Islet precursor cell (in vitro differentiated cells): Measurements from ENCODE around the gene SRRM1.

Source experiments
- DNase-seq: peaks from one replicate; pipeline ENCODE4 v3.0.0-alpha.2; 2018

SRRM1 gene

GRCh38 chr1:24642481-24643362 is at the start of gene SRRM1:
Gene SRRM1 (plus strand): TSS chr1:24643302. CDS start chr1:24643327, 25 bp downstream.
- DNase-seq = peak; percentile 100

DNA sequence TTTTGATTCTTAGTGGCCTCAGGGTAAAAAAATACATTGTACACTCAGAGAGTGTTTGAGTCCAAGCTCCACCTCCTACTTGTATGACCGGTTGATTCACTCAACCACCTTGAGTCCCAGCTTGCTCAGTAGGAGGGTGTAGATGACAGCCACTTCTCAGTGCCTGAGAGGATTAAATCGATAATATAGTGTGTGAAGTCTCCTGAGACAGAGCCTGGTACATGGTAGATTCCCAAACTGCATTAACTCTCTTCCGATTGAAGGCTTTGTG is 48.8 kb upstream of the SRRM1 start:
- peak; percentile 19 for DNase-seq

GRCh38 chr1:24596401-24596880 is 46.7 kb upstream of the SRRM1 start:
- peak; percentile 45 for DNase-seq

DNA sequence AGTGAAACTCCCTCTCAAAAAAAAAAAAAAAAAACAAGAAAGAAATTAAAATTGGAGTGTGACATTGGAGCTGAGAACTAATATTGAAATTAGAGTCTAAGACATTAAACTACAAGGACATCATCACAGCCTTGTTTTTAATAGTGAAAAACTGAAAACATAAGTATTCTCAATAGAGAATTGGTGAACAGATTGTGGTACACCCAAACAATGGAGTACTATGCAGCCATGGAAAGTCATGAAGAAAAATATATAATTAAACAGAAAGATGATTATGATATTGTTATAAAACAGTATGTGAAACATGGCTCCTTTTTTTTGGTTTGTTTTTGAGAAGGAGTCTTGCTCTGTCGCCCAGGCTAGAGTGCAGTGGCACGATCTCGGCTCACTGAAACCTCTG is 43.8 kb upstream of the SRRM1 start:
- DNase-seq = no peak

DNA sequence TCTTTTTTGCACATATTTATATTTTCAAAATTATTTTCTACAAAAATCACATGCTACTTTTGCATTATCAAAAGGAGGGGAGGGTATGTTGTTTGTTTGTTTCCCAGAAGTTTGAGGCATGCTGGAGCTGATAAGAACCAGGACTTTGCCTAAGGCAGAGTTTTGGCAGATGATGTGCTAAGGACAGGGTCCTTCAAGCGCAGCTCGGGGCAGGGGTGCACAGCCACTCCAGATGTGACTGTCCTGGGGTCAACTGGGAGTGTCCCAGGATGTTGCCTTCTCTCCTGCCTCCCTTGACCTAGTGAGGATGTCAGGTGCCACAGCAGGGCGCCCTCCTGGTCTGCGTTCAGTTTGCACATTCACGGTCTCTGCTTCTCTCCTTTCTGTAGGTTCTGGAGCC is 42.6 kb upstream of the SRRM1 start:
- peak; percentile 62 for DNase-seq

- peak; percentile 62 for DNase-seq
These were observed 37.4 kb upstream of the SRRM1 start for GRCh38 chr1:24605534-24606295.

DNA sequence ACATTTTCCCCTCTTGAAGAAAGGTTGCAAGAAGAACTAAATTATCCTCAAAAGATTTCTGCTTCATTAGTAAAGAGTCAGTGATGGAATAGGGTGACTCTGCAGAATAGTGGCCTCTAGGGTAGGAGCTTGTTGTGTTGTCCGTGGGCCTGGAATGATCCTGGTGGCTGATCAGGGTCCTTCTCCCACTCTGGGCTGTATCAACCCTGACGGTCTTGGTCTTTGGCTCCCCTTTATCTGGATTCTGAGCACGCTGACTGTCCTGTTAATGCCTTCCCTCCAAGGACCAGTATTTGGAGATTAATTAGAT is 36.9 kb upstream of the SRRM1 start:
- no peak for DNase-seq

DNA sequence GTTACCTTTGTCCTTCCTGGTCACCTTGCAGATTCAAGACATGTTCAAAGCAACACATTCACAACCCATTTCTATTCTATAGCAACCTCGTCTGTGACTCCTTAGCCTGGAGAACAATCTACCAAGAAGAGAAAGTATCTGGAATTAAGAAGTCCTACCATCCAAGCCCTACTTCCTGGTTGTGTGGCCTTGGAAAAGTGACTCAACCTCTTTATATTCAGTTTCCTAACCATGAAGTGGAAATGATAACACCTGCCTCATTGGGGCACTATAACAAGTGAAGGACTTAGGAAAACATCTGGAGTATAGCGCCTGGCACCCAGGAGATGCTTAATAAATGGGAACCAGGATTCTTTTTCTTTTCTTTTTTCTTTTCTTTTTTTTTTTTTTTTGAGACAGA is 36.5 kb upstream of the SRRM1 start:
- no peak for DNase-seq

GRCh38 chr1:24609949-24610517 is 33.1 kb upstream of the SRRM1 start:
- peak; percentile 37 for DNase-seq

DNA sequence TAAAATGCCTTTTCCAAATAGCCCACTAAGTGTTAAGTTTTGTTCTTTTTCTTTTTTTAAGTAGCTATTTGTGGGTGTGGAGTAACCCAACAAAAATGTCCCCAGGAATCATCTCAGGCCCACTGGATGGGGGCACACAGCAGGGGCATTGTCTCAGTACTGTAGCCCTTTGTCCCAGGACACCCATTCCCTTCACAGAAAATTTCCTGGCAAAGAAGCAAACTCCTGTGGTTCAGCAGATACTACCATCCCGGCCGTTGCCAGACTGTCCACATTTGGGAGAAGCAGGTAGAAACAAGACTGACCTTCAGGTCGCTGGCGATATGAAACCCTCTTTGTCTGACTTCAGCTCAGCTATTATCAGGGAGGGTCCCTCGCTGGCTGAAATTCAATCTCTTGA is 23.7 kb upstream of the SRRM1 start:
- peak; percentile 81 for DNase-seq

GRCh38 chr1:24620678-24621077 is 22.4 kb upstream of the SRRM1 start:
- DNase-seq = no peak

GRCh38 chr1:24621121-24621520 is 22.0 kb upstream of the SRRM1 start:
- DNase-seq = no peak

DNA sequence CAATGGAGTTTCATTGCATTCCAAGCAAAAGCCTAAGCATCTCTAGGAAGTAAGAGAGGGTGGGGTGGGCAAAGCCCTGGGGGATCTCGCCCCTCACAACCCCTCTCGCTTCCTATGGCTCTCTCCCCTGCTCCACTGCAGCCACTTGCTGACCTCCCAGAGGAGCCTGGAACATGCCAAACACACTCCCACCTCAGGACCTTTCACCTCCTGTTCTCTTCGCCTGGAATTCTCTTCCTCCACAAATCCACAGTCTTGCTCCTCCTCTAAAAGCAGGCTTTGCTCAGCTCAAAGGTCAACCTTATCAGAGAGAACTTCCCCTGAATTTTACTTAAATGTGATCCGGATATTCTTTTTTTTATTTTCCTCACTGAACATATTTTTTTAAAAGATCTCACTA is 20.9 kb upstream of the SRRM1 start:
- peak; percentile 60 for DNase-seq

DNA sequence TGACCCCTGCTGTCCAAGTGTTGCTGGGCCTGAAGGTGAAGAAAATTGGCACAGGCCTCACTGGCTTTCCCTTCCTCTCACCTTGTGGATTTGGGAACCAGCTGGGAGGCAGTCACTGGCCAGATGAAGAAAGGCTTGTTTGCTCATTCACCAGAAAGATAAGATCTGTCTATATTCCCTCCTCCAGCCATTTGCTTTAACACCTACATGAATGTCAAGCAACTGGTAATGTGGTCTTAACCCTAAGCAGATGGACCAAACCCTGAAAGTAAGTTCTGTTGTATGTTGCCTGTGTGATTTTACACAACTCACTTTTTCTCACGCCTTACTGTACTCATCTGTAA is 10.3 kb upstream of the SRRM1 start:
- DNase-seq = no peak

GRCh38 chr1:24635195-24635843 is 7.8 kb upstream of the SRRM1 start:
- DNase-seq = no peak

DNA sequence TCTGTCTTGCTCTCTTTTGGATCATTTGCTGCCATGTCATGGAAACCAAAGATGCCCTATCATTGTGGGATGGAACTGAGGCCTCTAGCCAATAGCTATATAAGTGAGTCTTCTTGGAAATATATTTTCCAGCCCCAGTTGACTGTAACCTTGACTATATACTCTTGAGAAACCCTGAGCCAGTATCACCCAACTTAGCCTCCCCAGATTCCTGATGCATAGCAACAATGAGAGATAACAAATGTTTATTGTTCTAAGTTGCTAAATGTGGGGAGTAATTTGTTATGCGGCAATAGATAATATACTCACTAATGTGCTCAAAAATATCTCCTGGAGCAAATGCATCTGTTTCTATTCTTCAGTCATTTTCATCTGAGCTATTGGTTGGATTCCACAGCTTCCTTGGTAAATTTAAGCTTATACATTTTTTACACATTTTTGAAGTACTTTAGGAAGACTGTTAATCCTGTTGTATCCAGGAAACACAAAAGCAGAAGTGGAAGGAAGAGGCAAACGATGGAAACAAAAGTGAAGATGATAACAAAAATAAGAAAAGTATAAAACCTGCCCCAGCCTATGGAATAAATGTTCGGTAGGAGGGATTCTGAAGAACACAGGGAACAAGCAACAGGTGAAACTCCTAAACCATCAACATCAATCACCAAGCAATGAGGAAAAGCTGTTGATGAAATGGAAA is 6.3 kb upstream of the SRRM1 start:
- DNase-seq = no peak

GRCh38 chr1:24639094-24639493 is 4.0 kb upstream of the SRRM1 start:
- no peak for DNase-seq

- DNase-seq = no peak
These were observed 3.2 kb upstream of the SRRM1 start for GRCh38 chr1:24639881-24640280.

DNA sequence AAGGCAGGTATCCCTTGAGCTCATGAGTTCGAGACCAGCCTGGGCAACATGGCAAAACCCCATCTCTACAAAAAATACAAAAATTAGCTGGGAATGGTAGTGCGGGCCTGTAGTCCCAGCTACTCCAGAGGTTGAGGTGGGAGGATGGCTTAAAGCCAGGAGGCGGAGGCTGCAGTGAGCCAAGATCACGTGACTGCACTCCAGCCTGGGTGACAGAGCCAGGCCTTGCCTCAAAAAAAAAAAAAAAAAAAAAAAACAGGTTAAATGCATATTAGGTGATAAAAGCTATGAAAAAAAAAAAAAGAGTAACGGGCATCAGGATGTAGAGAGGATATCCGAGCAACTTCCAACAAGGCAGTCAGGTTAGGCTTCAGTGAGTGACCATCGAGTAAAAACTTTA is 2.8 kb upstream of the SRRM1 start:
- DNase-seq = no peak

DNA sequence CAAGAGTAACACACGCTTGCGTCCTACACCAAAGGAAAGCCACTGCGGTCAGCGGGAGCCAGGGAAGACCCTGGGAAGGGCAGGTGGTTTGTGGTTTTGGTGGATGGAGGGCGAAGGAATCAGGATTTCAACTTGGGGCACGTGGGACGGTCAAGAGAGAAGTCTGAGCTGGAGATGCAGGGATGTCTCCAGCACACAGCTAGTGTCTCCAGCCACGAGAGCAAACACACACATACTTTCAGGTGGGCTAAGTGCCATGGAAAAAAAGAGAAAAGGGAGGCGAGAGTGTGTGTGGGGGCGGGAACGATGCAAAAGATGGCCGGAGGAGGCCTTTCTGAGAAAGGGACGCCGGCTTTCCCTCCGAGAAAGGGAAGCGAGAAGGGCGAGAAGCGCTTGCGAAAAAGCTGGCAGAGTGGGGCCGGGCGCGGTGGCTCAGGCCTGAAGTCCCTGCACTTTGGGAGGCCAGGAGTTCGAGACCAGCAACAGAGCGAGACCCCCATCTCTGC is 1.4 kb upstream of the SRRM1 start:
- peak; percentile 60 for DNase-seq

DNA sequence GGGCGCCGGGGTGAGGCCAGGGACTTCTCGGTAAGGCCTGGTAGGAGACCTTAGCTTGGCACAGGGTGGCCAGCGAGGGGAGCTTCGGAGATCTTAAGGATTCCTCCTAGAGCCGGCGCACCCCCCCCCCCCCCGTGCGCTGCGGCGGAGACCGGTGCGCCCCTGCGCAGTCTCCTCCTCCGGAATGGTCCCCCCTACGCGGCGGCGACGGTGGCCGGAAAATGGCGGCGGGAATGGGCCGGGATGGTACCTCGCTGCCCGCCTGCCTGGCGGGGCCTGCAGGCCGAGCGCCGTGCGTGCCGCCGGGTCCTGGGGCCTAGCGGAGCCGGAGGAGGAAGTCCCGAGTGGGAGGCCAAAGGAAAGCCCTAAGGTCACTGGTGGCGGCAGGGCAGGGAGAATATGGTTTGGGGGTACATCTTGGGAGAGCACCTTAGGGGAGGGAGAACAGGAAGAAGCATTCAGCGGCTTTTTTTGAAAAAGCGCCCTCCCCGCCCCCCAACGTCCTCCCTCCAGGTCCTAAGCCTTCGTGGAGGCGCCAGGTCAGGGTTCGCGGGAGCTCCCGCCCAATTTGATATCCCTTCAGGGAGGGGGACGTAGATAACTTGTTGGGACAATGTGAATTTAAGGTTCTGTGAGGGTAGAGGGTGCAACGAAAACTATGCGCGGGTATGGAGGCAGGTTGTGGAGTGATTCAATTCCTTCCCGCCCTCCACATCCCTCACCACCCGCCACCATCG is 429 bp downstream of the SRRM1 start:
- DNase-seq = no peak

GRCh38 chr1:24644100-24644384 is 940 bp downstream of the SRRM1 start:
- DNase-seq = peak; percentile 60
